Keratinocyte (primary cell): ENCODE results near the gene GYG2.

Source experiments
- EZH2 ChIP-seq: IDR thresholded peaks from one replicate; pipeline ENCODE4 v1.6.1; 2012; ENCODE audit warnings: inconsistent platforms, mild to moderate bottlenecking, low read length, moderate library complexity
- TF ChIP-seq, protein P1 (sequence below), 3 experiments: IDR thresholded peaks in 1 of 3; conservative IDR thresholded peaks in 1 of 3; optimal IDR thresholded peaks in 1 of 3; 2 replicates in 2 of 3; 3 replicates in 1 of 3; pipeline versions ENCODE3 to v1.5.1; 2011; ENCODE audit warnings: low read length in 3 of 3, mild to moderate bottlenecking in 3 of 3, moderate library complexity in 2 of 3, control low read depth in 1 of 3, inconsistent platforms in 1 of 3; ENCODE audit not compliant: insufficient read depth in 2 of 3; ENCODE audit errors: extremely low read depth in 1 of 3

DNA sequence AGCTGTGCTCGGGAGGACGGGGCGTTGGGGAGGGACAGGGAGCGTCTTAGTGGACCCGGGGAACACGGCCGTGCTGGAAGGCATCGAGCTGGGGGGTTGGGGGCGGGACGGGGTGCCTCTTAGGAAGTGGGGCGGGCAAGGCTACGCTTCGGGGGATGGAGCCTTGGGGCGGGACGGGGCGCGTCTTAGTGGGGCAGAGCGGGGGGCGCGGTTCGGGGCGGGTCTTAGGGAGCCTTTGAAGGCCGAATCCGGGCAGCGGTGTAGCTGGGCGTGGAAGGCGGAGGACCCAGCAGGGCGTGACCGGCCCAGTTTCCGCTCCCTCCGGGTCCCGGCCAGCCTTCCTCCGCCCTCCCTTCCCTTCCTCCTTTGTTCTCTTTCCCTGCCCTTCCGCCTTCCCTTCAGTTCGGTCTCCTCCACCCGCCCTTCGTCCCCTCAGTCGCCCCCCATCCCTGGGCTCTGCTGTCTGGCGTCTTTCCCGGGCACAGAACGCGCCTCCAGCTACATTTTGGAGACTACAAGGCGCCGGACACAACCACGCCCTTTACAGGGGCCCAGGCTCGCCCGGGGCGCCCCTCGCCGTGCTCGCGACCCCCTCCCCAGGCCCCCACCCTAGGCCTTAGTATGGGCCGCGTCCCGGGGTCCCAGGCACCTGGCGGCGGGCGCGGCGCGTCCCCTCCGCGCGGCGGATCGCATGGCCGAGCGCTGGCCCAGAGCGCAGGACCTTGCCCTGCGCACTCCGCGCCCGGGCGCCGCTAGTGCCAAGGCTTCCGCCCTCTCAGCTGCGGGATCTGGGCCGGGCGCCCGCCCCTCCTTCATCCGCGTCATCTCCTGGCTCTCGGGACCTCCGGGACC, 100.1 kb downstream of the GYG2 start, which contains the start of gene ARSD:
- TF ChIP-seq, protein P1, sequence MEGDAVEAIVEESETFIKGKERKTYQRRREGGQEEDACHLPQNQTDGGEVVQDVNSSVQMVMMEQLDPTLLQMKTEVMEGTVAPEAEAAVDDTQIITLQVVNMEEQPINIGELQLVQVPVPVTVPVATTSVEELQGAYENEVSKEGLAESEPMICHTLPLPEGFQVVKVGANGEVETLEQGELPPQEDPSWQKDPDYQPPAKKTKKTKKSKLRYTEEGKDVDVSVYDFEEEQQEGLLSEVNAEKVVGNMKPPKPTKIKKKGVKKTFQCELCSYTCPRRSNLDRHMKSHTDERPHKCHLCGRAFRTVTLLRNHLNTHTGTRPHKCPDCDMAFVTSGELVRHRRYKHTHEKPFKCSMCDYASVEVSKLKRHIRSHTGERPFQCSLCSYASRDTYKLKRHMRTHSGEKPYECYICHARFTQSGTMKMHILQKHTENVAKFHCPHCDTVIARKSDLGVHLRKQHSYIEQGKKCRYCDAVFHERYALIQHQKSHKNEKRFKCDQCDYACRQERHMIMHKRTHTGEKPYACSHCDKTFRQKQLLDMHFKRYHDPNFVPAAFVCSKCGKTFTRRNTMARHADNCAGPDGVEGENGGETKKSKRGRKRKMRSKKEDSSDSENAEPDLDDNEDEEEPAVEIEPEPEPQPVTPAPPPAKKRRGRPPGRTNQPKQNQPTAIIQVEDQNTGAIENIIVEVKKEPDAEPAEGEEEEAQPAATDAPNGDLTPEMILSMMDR (optimal IDR thresholded peaks at IDR 0.05 in 1 of 3, IDR thresholded peaks at IDR 0.05 in 1 of 3, conservative IDR thresholded peaks at IDR 0.05 in 1 of 3; ENCODE audit: extremely low read depth in 1 of 3, insufficient read depth in 2 of 3, low read length in 3 of 3): no peak
- TF ChIP-seq EZH2: no peak
